ENCODE data around the gene PSMB7.

Gene PSMB7

DNA sequence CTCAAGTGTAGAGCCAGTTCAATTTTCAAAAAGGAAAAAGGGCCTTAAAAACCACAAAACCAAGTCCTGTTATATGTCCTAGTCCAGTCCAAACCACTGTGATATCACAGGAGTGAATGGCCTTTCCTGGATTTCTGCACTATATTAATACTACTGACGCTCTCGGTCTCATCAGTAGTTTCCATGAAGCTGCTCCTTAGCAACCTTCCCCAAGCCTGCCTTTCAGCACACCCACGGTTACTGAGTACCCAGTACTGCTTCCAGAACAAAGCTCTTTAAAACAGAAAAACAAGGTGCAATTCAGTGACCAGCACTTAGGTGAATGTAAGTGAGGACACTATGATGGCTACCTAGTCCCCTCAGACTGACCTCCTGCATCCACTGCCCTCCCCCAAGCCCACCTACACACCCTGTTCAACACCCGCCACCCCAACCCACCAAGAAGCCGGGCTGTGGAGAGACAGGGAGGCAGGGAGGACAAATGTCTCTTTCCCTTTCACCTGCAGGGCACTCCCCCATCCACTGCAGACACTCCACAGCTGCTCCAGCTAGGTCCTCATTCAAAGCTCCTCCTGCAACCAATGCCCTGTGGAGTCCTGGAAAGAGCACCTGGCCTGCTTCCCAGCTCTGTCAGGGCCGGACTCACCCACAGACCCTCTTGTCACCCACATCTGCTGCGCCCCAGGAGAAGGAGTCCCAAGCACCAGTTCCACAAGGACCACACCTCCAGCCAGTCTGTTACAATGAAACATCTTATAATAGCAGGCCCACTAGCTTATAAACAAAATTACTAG is 25.9 kb downstream of the PSMB7 start:
- CTCF ChIA-PET: interaction anchor here (1.1 to 6.9 kb wide), 6 partner anchors 11 to 263 kb away, joined by 3 to 36 read pairs (median 5); no protein-coding TSS in a partner anchor
- no peak for DNase-seq (ENCODE audit: extremely low spot score)
- POLR2A ChIA-PET: no interaction called here
- TF ChIP-seq, protein P1, sequence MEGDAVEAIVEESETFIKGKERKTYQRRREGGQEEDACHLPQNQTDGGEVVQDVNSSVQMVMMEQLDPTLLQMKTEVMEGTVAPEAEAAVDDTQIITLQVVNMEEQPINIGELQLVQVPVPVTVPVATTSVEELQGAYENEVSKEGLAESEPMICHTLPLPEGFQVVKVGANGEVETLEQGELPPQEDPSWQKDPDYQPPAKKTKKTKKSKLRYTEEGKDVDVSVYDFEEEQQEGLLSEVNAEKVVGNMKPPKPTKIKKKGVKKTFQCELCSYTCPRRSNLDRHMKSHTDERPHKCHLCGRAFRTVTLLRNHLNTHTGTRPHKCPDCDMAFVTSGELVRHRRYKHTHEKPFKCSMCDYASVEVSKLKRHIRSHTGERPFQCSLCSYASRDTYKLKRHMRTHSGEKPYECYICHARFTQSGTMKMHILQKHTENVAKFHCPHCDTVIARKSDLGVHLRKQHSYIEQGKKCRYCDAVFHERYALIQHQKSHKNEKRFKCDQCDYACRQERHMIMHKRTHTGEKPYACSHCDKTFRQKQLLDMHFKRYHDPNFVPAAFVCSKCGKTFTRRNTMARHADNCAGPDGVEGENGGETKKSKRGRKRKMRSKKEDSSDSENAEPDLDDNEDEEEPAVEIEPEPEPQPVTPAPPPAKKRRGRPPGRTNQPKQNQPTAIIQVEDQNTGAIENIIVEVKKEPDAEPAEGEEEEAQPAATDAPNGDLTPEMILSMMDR (IDR thresholded peaks at IDR 0.05; ENCODE audit: control extremely low read depth, extremely low read depth, low read depth, missing control alignments): no peak

DNA sequence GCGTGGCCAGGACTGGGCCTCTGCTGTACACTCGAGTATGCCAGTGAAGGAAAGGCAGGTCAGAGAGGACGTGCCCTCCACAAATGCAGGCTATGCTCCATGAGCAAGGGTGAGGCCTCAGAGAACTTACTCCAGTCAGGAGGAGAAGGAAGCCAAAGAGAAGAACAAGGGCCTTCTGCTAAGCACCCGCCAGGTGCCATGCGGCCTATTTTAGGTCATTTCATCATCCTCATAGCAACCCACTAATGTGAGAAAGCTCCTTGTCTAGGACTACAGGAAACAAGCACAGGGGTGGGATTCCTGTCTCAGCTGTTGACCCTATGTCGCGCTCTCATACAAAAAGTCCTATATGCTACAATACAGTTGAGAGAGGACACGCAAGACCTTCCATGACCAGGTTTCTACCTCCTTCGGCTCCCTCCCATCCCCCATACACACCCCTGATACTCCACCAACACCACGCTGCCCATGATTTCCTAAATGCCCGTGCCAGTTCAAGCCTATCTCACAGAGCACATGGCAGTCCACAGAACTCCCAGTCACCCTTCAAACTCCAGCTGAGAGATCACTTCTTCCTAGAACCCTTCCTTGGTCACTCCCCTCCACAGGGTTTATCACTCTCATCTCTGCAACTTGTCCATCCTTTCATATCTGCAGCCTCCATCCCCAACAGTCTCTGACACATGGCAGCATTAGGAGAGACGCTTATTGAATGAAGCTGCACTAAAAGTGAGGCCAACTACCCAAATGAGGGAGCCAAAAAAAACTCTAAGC is 26.8 kb downstream of the PSMB7 start:
- POLR2A ChIA-PET: no interaction called here
- CTCF ChIA-PET: interaction anchor here (1.1 to 6.9 kb wide), 9 partner anchors 10 to 262 kb away, joined by 3 to 36 read pairs (median 5); no protein-coding TSS in a partner anchor
- DNase-seq (ENCODE audit: extremely low spot score): no peak
- TF ChIP-seq, protein P1 (IDR thresholded peaks at IDR 0.05; ENCODE audit: control extremely low read depth, extremely low read depth, low read depth, missing control alignments): no peak

DNA sequence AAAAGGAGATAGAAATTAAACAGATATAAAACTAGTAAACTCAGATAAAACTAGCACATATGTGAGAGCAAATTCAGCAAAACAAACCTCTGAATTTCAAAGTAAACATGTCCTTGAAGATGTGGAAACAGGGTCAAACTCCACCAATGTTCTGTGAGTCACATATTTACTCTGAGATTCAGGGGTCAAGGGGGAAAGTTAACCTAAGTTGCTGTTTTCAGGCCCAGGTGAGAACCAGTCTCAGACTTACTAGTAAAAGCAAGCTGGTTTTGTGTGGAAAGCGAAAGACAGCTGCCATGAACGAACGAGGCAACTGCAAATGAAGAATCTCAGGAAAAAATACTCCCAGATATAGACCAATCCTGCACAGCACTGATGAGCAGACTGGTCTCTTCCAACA is 29.0 kb downstream of the PSMB7 start:
- POLR2A ChIA-PET: no interaction called here
- CTCF ChIA-PET: interaction anchor here (0.6 to 6.9 kb wide), 8 partner anchors 9 to 1104 kb away, joined by 3 to 36 read pairs (median 5); no protein-coding TSS in a partner anchor
- no peak for DNase-seq (ENCODE audit: extremely low spot score)
- TF ChIP-seq, protein P1 (IDR thresholded peaks at IDR 0.05; ENCODE audit: control extremely low read depth, extremely low read depth, low read depth, missing control alignments): no peak

DNA sequence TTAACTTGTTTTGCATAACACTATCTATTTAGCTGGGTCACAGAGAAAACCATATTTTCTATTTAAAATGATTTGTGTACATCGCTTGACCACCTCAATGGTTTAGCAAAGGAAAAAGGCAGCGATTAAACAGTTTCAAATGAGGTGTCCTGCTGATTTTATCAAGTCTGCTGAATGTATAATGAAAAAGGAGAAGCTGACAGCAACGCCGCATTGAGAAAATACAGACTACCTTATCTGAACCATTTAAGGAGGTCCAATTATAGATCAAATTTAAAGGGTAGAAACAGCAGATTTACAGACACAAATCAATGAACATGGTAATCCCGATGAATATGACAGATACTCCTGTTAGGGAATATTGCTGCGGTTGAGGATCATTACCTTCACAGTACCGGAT is 29.6 kb downstream of the PSMB7 start:
- POLR2A ChIA-PET: no interaction called here
- TF ChIP-seq, protein P1 (IDR thresholded peaks at IDR 0.05; ENCODE audit: control extremely low read depth, extremely low read depth, low read depth, missing control alignments): no peak
- no peak for DNase-seq (ENCODE audit: extremely low spot score)
- CTCF ChIA-PET: interaction anchor here (6.9 kb wide), 1 partner anchor 259 kb away, joined by 36 read pairs; no protein-coding TSS in a partner anchor

DNA sequence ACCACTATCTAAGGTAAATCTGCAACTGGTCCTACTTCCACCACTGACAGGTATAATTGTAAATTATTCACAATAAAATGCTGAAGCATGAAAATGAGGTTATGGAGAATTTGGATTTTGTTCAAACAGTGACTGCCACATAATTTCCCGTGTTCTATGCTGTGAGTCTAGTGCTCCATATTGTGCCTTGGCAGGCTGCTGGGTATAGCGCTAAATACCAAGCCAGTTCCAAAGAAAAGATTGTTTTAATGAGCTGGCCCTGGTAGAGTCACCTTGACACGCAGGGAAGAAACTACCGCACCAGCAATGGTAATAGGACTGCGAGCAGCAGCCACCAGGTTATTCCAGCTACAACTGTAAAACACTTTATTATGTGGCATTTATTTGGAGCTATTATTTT is 30.4 kb downstream of the PSMB7 start:
- no peak for DNase-seq (ENCODE audit: extremely low spot score)
- TF ChIP-seq, protein P1 (IDR thresholded peaks at IDR 0.05; ENCODE audit: control extremely low read depth, extremely low read depth, low read depth, missing control alignments): no peak
- ChIA-PET CTCF (interaction anchor here (0.8 to 6.9 kb wide), 3 partner anchors 8 to 259 kb away, joined by 3 to 36 read pairs (median 5); no protein-coding TSS in a partner anchor), POLR2A (no interaction called here)

DNA sequence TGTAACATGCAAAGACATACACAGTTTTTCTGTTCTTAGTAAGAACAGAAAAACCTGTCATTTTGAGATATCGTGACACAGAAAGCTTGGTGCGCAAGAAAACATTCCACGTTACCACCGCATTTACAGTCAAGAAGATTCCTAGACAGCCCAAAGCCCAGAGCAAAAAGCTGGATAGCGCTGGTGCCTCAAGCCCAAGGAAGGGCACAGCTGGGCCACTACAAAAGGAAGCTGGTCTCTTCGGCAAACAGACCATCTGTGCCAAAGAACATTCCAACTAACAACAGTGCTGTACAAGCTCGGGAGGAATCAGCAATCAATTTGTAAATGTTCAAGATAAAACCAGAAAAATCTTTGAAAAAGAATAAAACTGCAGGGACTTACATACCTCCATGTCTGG is 31.0 kb downstream of the PSMB7 start:
- DNase-seq (ENCODE audit: extremely low spot score): no peak
- ChIA-PET CTCF (interaction anchor here (0.7 to 6.9 kb wide), 3 partner anchors 9 to 258 kb away, joined by 3 to 36 read pairs (median 5); no protein-coding TSS in a partner anchor), POLR2A (no interaction called here)
- TF ChIP-seq, protein P1 (IDR thresholded peaks at IDR 0.05; ENCODE audit: control extremely low read depth, extremely low read depth, low read depth, missing control alignments): no peak

All from GM10248 (cell line).